ENCODE data around the gene EYS.
"Not testable (repeated sequence)": the region's sequence is repeated elsewhere in the genome, so short reads cannot be mapped to it uniquely, and the experiment has no call there.

EYS gene

GRCh38 chr6:63803371-63803770, 1903.7 kb downstream of the EYS start:
- DNase-seq = peak in 13 of 56 donors; percentile 3 to 35 (median 9)

- peak in 2 of 56 donors; percentile 0 to 1 for DNase-seq
These were observed 1904.3 kb downstream of the EYS start for GRCh38 chr6:63802606-63803206.

- not testable (repeated sequence) for DNase-seq
These were observed 1906.6 kb downstream of the EYS start for GRCh38 chr6:63800386-63800785.

GRCh38 chr6:63799813-63800212, 1907.2 kb downstream of the EYS start:
- no peak for DNase-seq

GRCh38 chr6:63799313-63799712, 1907.7 kb downstream of the EYS start:
- no peak for DNase-seq

GRCh38 chr6:63798378-63798777, 1908.6 kb downstream of the EYS start:
- DNase-seq = no peak

- no peak for DNase-seq
These were observed 1909.3 kb downstream of the EYS start for GRCh38 chr6:63797721-63798120.

- DNase-seq = no peak
These were observed 1911.2 kb downstream of the EYS start for GRCh38 chr6:63795826-63796225.

GRCh38 chr6:63795006-63795405, 1912.0 kb downstream of the EYS start:
- DNase-seq = no peak

- DNase-seq = no peak
These were observed 1913.4 kb downstream of the EYS start for GRCh38 chr6:63793465-63794137.

- DNase-seq = no peak
These were observed 1914.1 kb downstream of the EYS start for GRCh38 chr6:63792736-63793464.

GRCh38 chr6:63790334-63790733, 1916.7 kb downstream of the EYS start:
- DNase-seq = no peak

- DNase-seq = no peak
These were observed 1917.3 kb downstream of the EYS start for GRCh38 chr6:63789699-63790098.

- no peak for DNase-seq
These were observed 1918.5 kb downstream of the EYS start for GRCh38 chr6:63788569-63788968.

GRCh38 chr6:63787021-63787420, 1920.0 kb downstream of the EYS start:
- no peak for DNase-seq

GRCh38 chr6:63785006-63785405, 1922.0 kb downstream of the EYS start:
- no peak for DNase-seq

- no peak for DNase-seq
These were observed 1923.9 kb downstream of the EYS start for GRCh38 chr6:63783096-63783495.

- no peak for DNase-seq
These were observed 1932.1 kb downstream of the EYS start for GRCh38 chr6:63774961-63775360.

GRCh38 chr6:63773200-63773599, 1933.8 kb downstream of the EYS start:
- no peak for DNase-seq

- no peak for DNase-seq
These were observed 1941.2 kb downstream of the EYS start for GRCh38 chr6:63765828-63766227.

GRCh38 chr6:63764318-63764916, 1942.6 kb downstream of the EYS start:
- DNase-seq = no peak

- no peak for DNase-seq
These were observed 1946.8 kb downstream of the EYS start for GRCh38 chr6:63760199-63760598.
